Keratinocyte (primary cell): Measurements from ENCODE around the gene SERINC5. TPM values are rescaled to one million over a fixed set of nuclear protein-coding genes. Genes with fewer than 3 reads are reported as not detected.

Experiments
- DNase-seq: peaks from one replicate; pipeline ENCODE4 v3.0.0-alpha.2; 2011; ENCODE audit warnings: low read depth, missing footprints, low spot score
- FAIRE-seq: peaks from 2 replicates; lab custom pipeline; 2011; peaks lifted over from hg19 to GRCh38; lab: Jason Lieb, UNC
- H2AFZ ChIP-seq: 2 replicates; pipeline ENCODE4 v1.6.0; 2012; ENCODE audit warnings: low read length, control low read depth, inconsistent platforms; ENCODE audit not compliant: control insufficient read depth
- H3K27ac ChIP-seq: 2 replicates; pipeline ENCODE4 v1.5.1; 2011; ENCODE audit warnings: low read length; ENCODE audit not compliant: control insufficient read depth, insufficient read depth
- H3K27me3 ChIP-seq: 3 replicates; pipeline ENCODE4 v1.6.0; 2011; ENCODE audit warnings: low read length; ENCODE audit not compliant: control insufficient read depth, insufficient read depth; ENCODE audit errors: extremely low read depth
- H3K36me3 ChIP-seq, 2 experiments: 2 replicates in 1 of 2; 3 replicates in 1 of 2; pipeline ENCODE4 v1.5.1; 2011; ENCODE audit warnings: low read length in 2 of 2, mild to moderate bottlenecking in 1 of 2; ENCODE audit not compliant: control insufficient read depth in 2 of 2, insufficient read depth in 2 of 2; ENCODE audit errors: extremely low read depth in 1 of 2
- H3K4me1 ChIP-seq: 3 replicates; pipeline ENCODE4 v1.5.1; 2011; ENCODE audit warnings: low read length; ENCODE audit not compliant: control insufficient read depth, insufficient read depth; ENCODE audit errors: extremely low read depth
- H3K4me2 ChIP-seq: 3 replicates; pipeline ENCODE4 v1.6.0; 2011; ENCODE audit warnings: low read depth, low read length; ENCODE audit not compliant: control insufficient read depth, insufficient read depth; ENCODE audit errors: extremely low read depth
- H3K4me3 ChIP-seq, 3 experiments: fragments of 200-600 bp in 1 of 3; sonication (generic) in 1 of 3; 2 replicates in 2 of 3; 3 replicates in 1 of 3; pipeline ENCODE4 v1.5.1; 2011 to 2016; ENCODE audit warnings: low read length in 3 of 3, mild to moderate bottlenecking in 3 of 3, control low read depth in 2 of 3, inconsistent platforms in 1 of 3, low read depth in 1 of 3, mixed read lengths in 1 of 3, mixed run types in 1 of 3, moderate library complexity in 1 of 3; ENCODE audit not compliant: control insufficient read depth in 2 of 3, insufficient read depth in 2 of 3; ENCODE audit errors: extremely low read depth in 1 of 3
- H3K79me2 ChIP-seq: 2 replicates; pipeline ENCODE4 v1.6.0; 2012; ENCODE audit warnings: low read length; ENCODE audit not compliant: control insufficient read depth, insufficient read depth
- H3K9ac ChIP-seq: 3 replicates; pipeline ENCODE4 v1.6.0; 2011; ENCODE audit warnings: low read length; ENCODE audit not compliant: control insufficient read depth, insufficient read depth; ENCODE audit errors: extremely low read depth
- H3K9me1 ChIP-seq: 3 replicates; pipeline ENCODE4 v1.6.0; 2011; ENCODE audit warnings: low read length; ENCODE audit not compliant: control insufficient read depth, insufficient read depth; ENCODE audit errors: extremely low read depth
- H3K9me3 ChIP-seq: 2 replicates; pipeline ENCODE4 v1.5.1; 2012; ENCODE audit warnings: low read depth, low read length; ENCODE audit not compliant: control insufficient read depth
- H4K20me1 ChIP-seq: 3 replicates; pipeline ENCODE4 v1.6.0; 2011; ENCODE audit warnings: low read length; ENCODE audit not compliant: control insufficient read depth, insufficient read depth; ENCODE audit errors: extremely low read depth
- CTCF ChIP-seq, 3 experiments: IDR thresholded peaks in 1 of 3; conservative IDR thresholded peaks in 1 of 3; optimal IDR thresholded peaks in 1 of 3; 2 replicates in 2 of 3; 3 replicates in 1 of 3; pipeline versions ENCODE3 to v1.5.1; 2011; ENCODE audit warnings: low read length in 3 of 3, mild to moderate bottlenecking in 3 of 3, moderate library complexity in 2 of 3, control low read depth in 1 of 3, inconsistent platforms in 1 of 3; ENCODE audit not compliant: insufficient read depth in 2 of 3; ENCODE audit errors: extremely low read depth in 1 of 3
- EZH2 ChIP-seq: IDR thresholded peaks from one replicate; pipeline ENCODE4 v1.6.1; 2012; ENCODE audit warnings: inconsistent platforms, mild to moderate bottlenecking, low read length, moderate library complexity
- dilution Hi-C: fragments of 300-500 bp; cut with MboI; formaldehyde crosslinking; loops from one replicate; pipeline ENCODE4 v1.7.0; 2020; ENCODE audit warnings: low sequenced_read_pairs; ENCODE audit not compliant: extremely low pct_ligation_motif_present
- polyA plus RNA-seq, 5 experiments: library from polyadenylated mRNA; depleted of rRNA in 3 of 5; stranded (reverse) in 3 of 5; stranded (forward) in 1 of 5; unstranded in 1 of 5; fragments of >200 nt; gene quantifications; 1 replicate in 1 of 5; 2 replicates in 3 of 5; 3 replicates in 1 of 5; pipeline versions ENCODE4 v1.2.1 to v1.2.3, GENCODE V29; 2011 to 2012; ENCODE audit warnings: missing spikeins in 2 of 5, low read depth in 1 of 5, low replicate concordance in 1 of 5

The SERINC5 gene
- polyA plus RNA-seq, 1 donor (not counting 4 experiments of a cell fraction or from before 2014, with no cell fraction given): 20.0 TPM

- DNase-seq: no peak
- Histone ChIP-seq H3K79me2 (peaks cover 49% of the 10 kb centered on the region), H3K27ac (no peak overlapping the region), H3K27me3 (no peaks in the 10 kb centered on the region), H3K9ac (no peak overlapping the region), H3K4me3 (no peak overlapping the region), H2AFZ (no peak overlapping the region), H3K4me2 (no peak overlapping the region), H3K36me3 (peaks cover 0 to 6% of the 10 kb centered on the region in 2 experiments), H3K9me1 (no peaks in the 10 kb centered on the region), H4K20me1 (peaks cover 4% of the 10 kb centered on the region), H3K9me3 (no peaks in the 10 kb centered on the region), H3K4me1 (peaks cover 10% of the 10 kb centered on the region)
- dilution Hi-C loops: no loop called here
- no peak for FAIRE-seq
- TF ChIP-seq CTCF (optimal IDR thresholded peaks at IDR 0.05 in 1 of 3, IDR thresholded peaks at IDR 0.05 in 1 of 3, conservative IDR thresholded peaks at IDR 0.05 in 1 of 3; ENCODE audit: extremely low read depth in 1 of 3, insufficient read depth in 2 of 3, low read length in 3 of 3) (no peak), EZH2 (no peak)
Measured at GRCh38 chr5:80211327-80211726, 44.5 kb downstream of the SERINC5 start.

- peaks cover 4 to 5% of the 10 kb centered on the region in 2 experiments for H3K36me3 ChIP-seq
- dilution Hi-C loops: no loop called here
- peaks cover 45% of the 10 kb centered on the region for H3K79me2 ChIP-seq
Measured at GRCh38 chr5:80210014-80210413, 45.8 kb downstream of the SERINC5 start.

More at GRCh38 chr5:80210014-80210413, 45.8 kb downstream of the SERINC5 start:
- no peak overlapping the region for H3K27ac ChIP-seq
- no peak overlapping the region for H3K4me2 ChIP-seq
- H3K9ac ChIP-seq: no peak overlapping the region
- TF ChIP-seq CTCF (optimal IDR thresholded peaks at IDR 0.05 in 1 of 3, IDR thresholded peaks at IDR 0.05 in 1 of 3, conservative IDR thresholded peaks at IDR 0.05 in 1 of 3; ENCODE audit: extremely low read depth in 1 of 3, insufficient read depth in 2 of 3, low read length in 3 of 3): no peak
- TF ChIP-seq EZH2: no peak
- no peaks in the 10 kb centered on the region for H3K27me3 ChIP-seq
- H3K9me1 ChIP-seq: no peaks in the 10 kb centered on the region
- peaks cover 10% of the 10 kb centered on the region for H3K4me1 ChIP-seq
- no peaks in the 10 kb centered on the region for H3K9me3 ChIP-seq
- no peak overlapping the region for H3K4me3 ChIP-seq
- DNase-seq (no peak), FAIRE-seq (no peak)
- H2AFZ ChIP-seq: no peak overlapping the region
- peaks cover 4% of the 10 kb centered on the region for H4K20me1 ChIP-seq
